Smooth muscle cell (in vitro differentiated cells): ENCODE results near the gene MS4A8. TPM values are rescaled to one million over a fixed set of nuclear protein-coding genes. Genes with fewer than 3 reads are reported as not detected.

Source experiments
- polyA plus RNA-seq: library from polyadenylated mRNA; unstranded; fragments of >200 nt; fragmentation: Nextera tagmentation; extraction: Ambion mirVana; gene quantifications from 2 replicates; pipeline ENCODE4 v1.2.1, GENCODE V29; 2016
- total RNA-seq: library from RNA; depleted of rRNA; stranded (reverse); fragments of >200 nt; gene quantifications from 2 replicates; pipeline ENCODE4 v1.2.3, GENCODE V29; 2014

The MS4A8 gene
- total and polyA plus RNA-seq, 2 experiments from 2014 or later: not detected

Other genes starting within 250 kb of the MS4A8 start
- not detected in 2 replicates for gene MS4A1, start 243.8 kb upstream of the MS4A8 start, total RNA-seq
- gene MS4A1, start 243.8 kb upstream of the MS4A8 start, polyA plus RNA-seq: not detected in 2 replicates
- gene MS4A12, start 206.8 kb upstream of the MS4A8 start, total RNA-seq: not detected in 2 replicates
- gene MS4A12, start 206.8 kb upstream of the MS4A8 start, polyA plus RNA-seq: not detected in 2 replicates
- gene MS4A13, start 184.2 kb upstream of the MS4A8 start, total RNA-seq: not detected in 2 replicates
- not detected in 2 replicates for gene MS4A13, start 184.2 kb upstream of the MS4A8 start, polyA plus RNA-seq
- gene MS4A18, start 25.1 kb downstream of the MS4A8 start, total RNA-seq: not detected in 2 replicates
- not detected in 2 replicates for gene MS4A18, start 25.1 kb downstream of the MS4A8 start, polyA plus RNA-seq
- gene MS4A15, start 57.3 kb downstream of the MS4A8 start, total RNA-seq: not detected in 2 replicates
- not detected in 2 replicates for gene MS4A15, start 57.3 kb downstream of the MS4A8 start, polyA plus RNA-seq
- gene MS4A10, start 85.7 kb downstream of the MS4A8 start, total RNA-seq: not detected in 2 replicates
- gene MS4A10, start 85.7 kb downstream of the MS4A8 start, polyA plus RNA-seq: not detected in 2 replicates
- gene CCDC86, start 142.5 kb downstream of the MS4A8 start, total RNA-seq: 2.6 and 7.5 TPM in 2 replicates
- gene CCDC86, start 142.5 kb downstream of the MS4A8 start, polyA plus RNA-seq: 24.2 and 30.3 TPM in 2 replicates
- gene PTGDR2, start 156.3 kb downstream of the MS4A8 start, total RNA-seq: 0.04 TPM in 1 of 2 replicates, not detected in the other
- gene PTGDR2, start 156.3 kb downstream of the MS4A8 start, polyA plus RNA-seq: 0.08 and 0.45 TPM in 2 replicates
- gene ZP1, start 167.9 kb downstream of the MS4A8 start, total RNA-seq: 0.94 TPM in 1 of 2 replicates, not detected in the other
- gene ZP1, start 167.9 kb downstream of the MS4A8 start, polyA plus RNA-seq: 1.4 and 2.9 TPM in 2 replicates
- gene PRPF19, start 207.0 kb downstream of the MS4A8 start, total RNA-seq: 33.0 and 36.3 TPM in 2 replicates
- gene PRPF19, start 207.0 kb downstream of the MS4A8 start, polyA plus RNA-seq: 10.2 and 14.1 TPM in 2 replicates
- gene TMEM109, start 214.5 kb downstream of the MS4A8 start, total RNA-seq: 19.8 and 48.5 TPM in 2 replicates
- 99.7 and 107 TPM in 2 replicates for gene TMEM109, start 214.5 kb downstream of the MS4A8 start, polyA plus RNA-seq
- gene TMEM132A, start 224.8 kb downstream of the MS4A8 start, total RNA-seq: 40.7 and 46.6 TPM in 2 replicates
- 91.3 and 108 TPM in 2 replicates for gene TMEM132A, start 224.8 kb downstream of the MS4A8 start, polyA plus RNA-seq